Measurements from ENCODE around the gene SNAPC1.

- TF ChIP-seq ZNF274 (IDR thresholded peaks at IDR 0.05; ENCODE audit: low read length) (no peak), ZNF274 (tag by site-specific recombination; IDR thresholded peaks at IDR 0.05; ENCODE audit: borderline replicate concordance) (no peak), REST (tag by site-specific recombination; IDR thresholded peaks at IDR 0.05) (no peak), CTCF (tag by site-specific recombination; IDR thresholded peaks at IDR 0.05) (no peak), ZNF394 (tag by site-specific recombination; IDR thresholded peaks at IDR 0.05; ENCODE audit: borderline replicate concordance) (no peak), ZNF184 (tag by site-specific recombination; IDR thresholded peaks at IDR 0.05) (no peak), ZNF341 (tag by site-specific recombination; IDR thresholded peaks at IDR 0.05; ENCODE audit: low read depth) (no peak), ZSCAN5A (tag by site-specific recombination; IDR thresholded peaks at IDR 0.05) (no peak), KLF1 (tag by site-specific recombination; IDR thresholded peaks at IDR 0.05) (no peak), KLF16 (tag by site-specific recombination; IDR thresholded peaks at IDR 0.05) (no peak), ZSCAN23 (tag by site-specific recombination; IDR thresholded peaks at IDR 0.05) (no peak), ZFHX2 (tag by site-specific recombination; conservative IDR thresholded peaks at IDR 0.05) (no peak)
- TF ChIP-seq, protein P1, sequence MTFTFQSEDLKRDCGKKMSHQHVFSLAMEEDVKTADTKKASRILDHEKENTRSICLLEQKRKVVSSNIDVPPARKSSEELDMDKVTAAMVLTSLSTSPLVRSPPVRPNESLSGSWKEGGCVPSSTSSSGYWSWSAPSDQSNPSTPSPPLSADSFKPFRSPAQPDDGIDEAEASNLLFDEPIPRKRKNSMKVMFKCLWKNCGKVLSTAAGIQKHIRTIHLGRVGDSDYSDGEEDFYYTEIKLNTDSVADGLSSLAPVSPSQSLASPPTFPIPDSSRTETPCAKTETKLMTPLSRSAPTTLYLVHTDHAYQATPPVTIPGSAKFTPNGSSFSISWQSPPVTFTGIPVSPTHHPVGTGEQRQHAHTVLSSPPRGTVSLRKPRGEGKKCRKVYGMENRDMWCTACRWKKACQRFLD (tag by site-specific recombination; IDR thresholded peaks at IDR 0.05): no peak
- TF ChIP-seq, protein P2, sequence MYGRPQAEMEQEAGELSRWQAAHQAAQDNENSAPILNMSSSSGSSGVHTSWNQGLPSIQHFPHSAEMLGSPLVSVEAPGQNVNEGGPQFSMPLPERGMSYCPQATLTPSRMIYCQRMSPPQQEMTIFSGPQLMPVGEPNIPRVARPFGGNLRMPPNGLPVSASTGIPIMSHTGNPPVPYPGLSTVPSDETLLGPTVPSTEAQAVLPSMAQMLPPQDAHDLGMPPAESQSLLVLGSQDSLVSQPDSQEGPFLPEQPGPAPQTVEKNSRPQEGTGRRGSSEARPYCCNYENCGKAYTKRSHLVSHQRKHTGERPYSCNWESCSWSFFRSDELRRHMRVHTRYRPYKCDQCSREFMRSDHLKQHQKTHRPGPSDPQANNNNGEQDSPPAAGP (tag by site-specific recombination; IDR thresholded peaks at IDR 0.05): no peak
Observed at GRCh38 chr14:61733972-61734371, 28.2 kb upstream of the SNAPC1 start.

Data from HEK293 (cell line).